HUES64 (cell line): ENCODE measurements around the gene GRB10.

ENCODE experiments used
- H3K27ac ChIP-seq: 2 replicates; pipeline ENCODE4 v1.7.0; 2013; ENCODE audit warnings: low read depth, low read length, inconsistent platforms
- H3K27me3 ChIP-seq: 2 replicates; pipeline ENCODE4 v1.6.1; 2013; ENCODE audit warnings: mild to moderate bottlenecking, low read length; ENCODE audit not compliant: insufficient read depth
- H3K36me3 ChIP-seq: 2 replicates; pipeline ENCODE4 v1.6.1; 2013; ENCODE audit warnings: mild to moderate bottlenecking, low read length; ENCODE audit not compliant: insufficient read depth
- H3K4me1 ChIP-seq: 2 replicates; pipeline ENCODE4 v1.6.1; 2013; ENCODE audit warnings: mild to moderate bottlenecking, low read length, moderate library complexity; ENCODE audit not compliant: insufficient read depth
- H3K4me3 ChIP-seq: 2 replicates; pipeline ENCODE4 v1.5.1; 2013; ENCODE audit warnings: mild to moderate bottlenecking, low read length, moderate library complexity
- H3K9ac ChIP-seq: 2 replicates; pipeline ENCODE4 v1.6.1; 2013; ENCODE audit warnings: mild to moderate bottlenecking, low read depth, low read length
- H3K9me3 ChIP-seq: 2 replicates; pipeline ENCODE4 v1.6.1; 2013; ENCODE audit warnings: low read depth, low read length; ENCODE audit not compliant: insufficient read depth
- WGBS: fragments of 150-250, 120-280 bp; methylation state at CpG from one replicate; pipeline ENCODE4 v1.1.7; 2013; ENCODE audit warnings: missing lambda C conversion rate; 5-methylcytosine and 5-hydroxymethylcytosine counted together

The GRB10 gene

DNA sequence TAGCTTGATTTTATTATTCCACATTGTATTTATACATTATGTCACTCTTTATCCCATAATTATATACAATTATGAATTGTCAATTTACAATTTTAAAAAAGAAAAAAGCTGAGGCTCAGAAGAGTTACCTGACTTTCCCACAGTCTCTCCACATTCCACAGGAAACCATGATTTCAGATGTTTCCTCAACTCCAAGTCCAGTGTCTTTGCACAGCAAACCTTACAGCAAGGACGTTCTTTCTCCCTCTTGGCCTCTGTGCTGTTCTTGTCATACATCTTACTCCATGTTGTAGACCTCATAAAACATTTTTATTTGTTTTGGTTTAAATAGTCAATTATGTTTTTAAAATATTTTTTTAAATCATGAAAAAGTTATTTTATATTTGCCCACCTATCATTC, 34.9 kb upstream of the GRB10 start:
- Histone ChIP-seq H3K4me1 (peaks cover 32% of the 10 kb centered on the region), H3K4me3 (no peak overlapping the region), H3K27ac (no peak overlapping the region), H3K27me3 (no peaks in the 10 kb centered on the region), H3K9ac (no peak overlapping the region), H3K36me3 (no peaks in the 10 kb centered on the region), H3K9me3 (no peaks in the 10 kb centered on the region)
- 93% methylated on average over 1 of the region's 1 CpG for WGBS

DNA sequence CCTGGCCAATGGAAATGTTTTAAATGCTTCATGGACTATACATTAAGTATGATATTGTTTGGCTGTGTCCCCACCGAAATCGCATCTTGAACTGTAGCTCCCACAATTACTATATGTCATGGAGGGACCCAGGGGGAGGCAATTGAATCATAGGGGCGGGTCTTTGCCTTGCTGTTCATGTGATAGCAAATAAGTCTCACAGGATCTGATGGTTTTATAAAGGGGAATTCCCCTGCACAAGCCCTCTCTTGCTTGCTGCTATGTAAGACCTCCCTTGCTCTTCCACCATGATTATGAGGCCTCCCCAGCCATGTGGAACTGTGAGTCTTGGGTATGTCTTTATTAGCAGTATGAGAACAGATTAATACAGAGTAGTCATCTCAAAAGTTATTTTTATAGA, 32.4 kb upstream of the GRB10 start:
- Histone ChIP-seq H3K9ac (no peak overlapping the region), H3K4me3 (no peak overlapping the region)
- WGBS = 91% methylated on average over 3 of the region's 3 CpGs

DNA sequence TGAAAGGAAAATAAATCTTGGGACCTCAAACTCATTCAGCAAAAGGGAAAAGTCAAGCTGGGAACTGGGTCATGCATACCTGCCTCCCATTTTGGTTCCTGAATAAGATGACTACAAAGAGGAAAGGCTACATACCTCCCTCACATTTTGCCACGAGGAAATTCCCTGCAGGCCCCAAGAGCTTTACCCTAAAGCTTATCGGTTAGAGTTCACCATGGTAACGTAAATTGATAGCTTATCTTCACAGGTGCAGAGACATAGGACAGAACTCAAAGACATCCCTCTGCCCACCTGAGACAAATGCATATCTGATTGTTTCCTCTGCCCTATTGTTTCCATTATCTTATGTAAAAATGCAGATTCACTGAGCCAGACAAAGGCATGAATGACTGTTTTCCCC, 31.5 kb upstream of the GRB10 start:
- H3K27me3 ChIP-seq = no peaks in the 10 kb centered on the region
- H3K9ac ChIP-seq = no peak overlapping the region
- peaks cover 28% of the 10 kb centered on the region for H3K4me1 ChIP-seq
- H3K27ac ChIP-seq = no peak overlapping the region
- no peaks in the 10 kb centered on the region for H3K36me3 ChIP-seq
- H3K4me3 ChIP-seq = no peak overlapping the region
- H3K9me3 ChIP-seq = no peaks in the 10 kb centered on the region
- WGBS = 44% methylated on average over 3 of the region's 3 CpGs

More for the DNA sequence above, 32.4 kb upstream of the GRB10 start:
- Histone ChIP-seq H3K36me3 (no peaks in the 10 kb centered on the region), H3K27ac (no peak overlapping the region), H3K27me3 (no peaks in the 10 kb centered on the region), H3K9me3 (no peaks in the 10 kb centered on the region), H3K4me1 (peaks cover 28% of the 10 kb centered on the region)

DNA sequence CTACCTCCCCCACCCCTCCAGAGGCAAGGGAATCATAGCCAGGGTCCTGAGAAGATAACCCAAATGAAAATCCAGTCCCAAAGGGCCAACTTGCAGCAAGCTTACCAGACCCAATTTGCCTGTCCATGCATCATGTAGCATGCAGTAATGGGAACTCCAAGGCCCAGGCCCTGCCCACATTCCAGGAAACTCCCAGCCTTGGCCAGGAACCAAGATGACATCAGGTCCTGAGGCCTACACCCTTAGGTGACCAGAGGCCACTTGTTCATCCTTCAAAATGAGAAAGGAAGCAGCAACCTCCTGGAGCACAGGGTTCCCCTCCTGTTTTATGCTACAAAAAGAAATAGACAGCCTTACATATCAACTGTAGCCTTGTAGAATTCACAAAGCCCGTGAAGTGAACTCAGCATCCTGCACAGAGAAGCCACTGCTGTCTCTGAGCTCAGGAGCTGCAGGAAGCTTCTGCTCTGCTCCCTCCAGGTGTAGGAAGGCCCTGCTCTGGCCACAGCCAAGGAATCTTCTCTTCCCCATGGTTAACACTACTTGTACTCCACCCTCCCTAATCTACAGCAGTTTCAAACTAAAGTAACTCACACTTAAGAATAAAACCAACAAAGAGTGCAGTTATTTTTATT, 30.3 kb upstream of the GRB10 start:
- WGBS = 85% methylated on average over 1 of the region's 1 CpG
- H3K4me1 ChIP-seq = peaks cover 28% of the 10 kb centered on the region
- no peaks in the 10 kb centered on the region for H3K9me3 ChIP-seq
- H3K27ac ChIP-seq = no peak overlapping the region
- no peaks in the 10 kb centered on the region for H3K36me3 ChIP-seq
- no peaks in the 10 kb centered on the region for H3K27me3 ChIP-seq
- no peak overlapping the region for H3K4me3 ChIP-seq
- H3K9ac ChIP-seq = no peak overlapping the region

DNA sequence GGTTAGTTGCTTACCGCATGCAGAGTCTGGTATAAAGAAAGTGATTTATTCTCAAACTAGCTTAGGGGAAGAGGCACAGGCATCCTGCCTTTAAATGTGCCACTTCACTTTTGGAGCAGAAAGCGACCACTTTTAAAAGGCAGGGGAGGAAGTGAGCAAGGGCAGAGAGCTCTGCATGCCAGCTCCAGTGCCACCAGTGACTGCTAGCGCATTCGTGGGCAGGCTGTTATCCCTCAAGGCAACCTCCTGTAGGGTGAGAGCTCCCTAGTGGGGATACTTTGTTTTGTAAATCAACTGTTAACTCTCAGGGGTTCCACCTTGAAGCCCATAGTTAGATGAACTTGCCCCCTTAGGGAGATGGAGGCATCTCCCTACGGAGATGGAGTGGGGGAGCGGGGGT, 29.4 kb upstream of the GRB10 start:
- H3K4me3 ChIP-seq = no peak overlapping the region
- H3K27ac ChIP-seq = no peak overlapping the region
- H3K4me1 ChIP-seq = peaks cover 28% of the 10 kb centered on the region
- H3K9me3 ChIP-seq = no peaks in the 10 kb centered on the region
- H3K9ac ChIP-seq = no peak overlapping the region
- no peaks in the 10 kb centered on the region for H3K36me3 ChIP-seq
- WGBS = 32% methylated on average over 6 of the region's 6 CpGs
- no peaks in the 10 kb centered on the region for H3K27me3 ChIP-seq

DNA sequence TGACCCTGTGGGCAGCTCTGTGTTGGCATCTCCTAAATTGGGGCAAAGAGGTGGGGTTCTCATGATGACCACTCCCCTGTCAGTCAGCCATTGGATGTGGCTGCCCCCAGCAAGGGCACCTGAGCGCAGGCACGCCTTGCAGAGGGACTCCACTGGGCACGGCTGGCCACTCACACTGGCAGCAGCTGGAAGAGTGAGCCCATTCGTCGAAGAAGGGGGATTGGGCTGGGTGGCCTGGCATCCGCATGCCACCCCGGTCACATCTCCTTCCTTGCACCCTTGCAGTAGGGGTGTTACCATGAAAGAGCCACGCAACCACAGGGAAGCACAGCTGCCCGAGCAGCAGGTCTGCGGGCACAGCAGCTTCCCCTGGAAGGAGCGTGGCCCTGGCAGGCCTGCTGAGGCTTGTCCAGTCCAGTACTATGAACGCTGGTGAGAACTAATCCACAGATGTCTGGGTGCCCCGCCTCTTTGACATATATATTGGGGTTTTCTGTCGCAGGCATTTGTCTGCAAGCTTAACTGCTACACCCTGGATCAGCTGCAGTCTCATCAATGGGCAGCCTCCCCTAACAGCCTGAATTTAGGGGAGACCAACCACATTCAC, 25.7 kb upstream of the GRB10 start:
- Histone ChIP-seq H3K27ac (no peak overlapping the region), H3K9ac (no peak overlapping the region), H3K36me3 (no peaks in the 10 kb centered on the region), H3K4me3 (no peak overlapping the region), H3K4me1 (peaks cover 21% of the 10 kb centered on the region), H3K9me3 (no peaks in the 10 kb centered on the region), H3K27me3 (no peaks in the 10 kb centered on the region)
- 85% methylated on average over 14 of the region's 14 CpGs for WGBS

DNA sequence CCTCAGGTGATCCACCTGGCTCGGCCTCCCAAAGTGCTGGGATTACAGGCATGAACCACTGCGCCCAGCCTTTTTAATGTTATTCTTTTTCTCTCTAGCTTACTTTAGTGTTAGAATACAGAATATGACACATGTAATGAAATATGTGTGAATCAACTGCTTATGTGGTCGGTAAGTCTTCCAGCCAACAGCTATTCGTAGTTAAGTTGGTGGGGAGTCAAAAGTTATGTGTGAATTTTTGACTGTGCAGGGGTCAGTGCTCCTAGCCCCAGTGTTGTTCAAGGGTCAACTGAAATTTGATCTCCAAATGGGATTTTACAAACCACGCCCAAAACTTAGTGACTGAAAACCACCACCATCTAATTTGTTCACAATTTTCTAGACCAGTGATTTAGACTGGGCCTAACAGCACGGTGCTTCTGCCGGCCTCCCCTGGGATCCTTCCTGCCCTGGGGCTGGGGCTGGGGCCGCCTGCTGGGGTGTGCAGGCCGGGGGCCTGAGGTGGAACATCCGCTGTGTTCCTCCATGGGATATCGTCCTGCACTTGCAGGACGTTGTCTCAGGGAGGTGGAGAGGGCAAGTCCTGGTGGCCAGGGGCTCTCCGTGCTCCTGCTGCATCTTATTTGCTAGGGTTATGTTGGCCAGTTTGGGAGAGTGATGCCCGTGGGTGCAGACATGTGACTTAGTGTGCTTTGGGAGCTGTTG, 24.5 kb upstream of the GRB10 start:
- H3K4me3 ChIP-seq = no peak overlapping the region
- peaks cover 13% of the 10 kb centered on the region for H3K4me1 ChIP-seq
- no peak overlapping the region for H3K27ac ChIP-seq
- no peaks in the 10 kb centered on the region for H3K27me3 ChIP-seq
- 92% methylated on average over 14 of the region's 14 CpGs for WGBS
- H3K9me3 ChIP-seq = no peaks in the 10 kb centered on the region
- no peak overlapping the region for H3K9ac ChIP-seq
- H3K36me3 ChIP-seq = no peaks in the 10 kb centered on the region

DNA sequence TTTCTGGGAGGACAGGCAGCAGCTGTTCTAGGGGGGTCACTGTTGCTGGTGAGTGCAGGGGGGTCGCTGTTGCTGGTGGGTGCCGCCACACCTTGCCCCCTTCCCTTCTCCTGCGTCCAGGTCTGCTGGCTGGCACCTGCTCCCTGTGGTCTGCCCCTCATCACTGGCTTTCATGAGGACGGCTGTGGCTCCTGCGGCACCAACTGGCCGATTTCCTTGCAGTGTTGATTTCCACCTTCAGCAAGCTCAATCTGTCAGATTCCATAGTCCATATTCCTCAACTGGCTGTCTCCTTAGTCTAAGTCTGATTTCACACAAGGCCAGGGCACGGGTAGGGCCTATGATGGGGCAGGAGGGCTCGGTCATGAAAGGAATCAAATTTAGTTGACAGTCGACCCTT, 23.4 kb upstream of the GRB10 start:
- H3K27ac ChIP-seq = no peak overlapping the region
- no peaks in the 10 kb centered on the region for H3K36me3 ChIP-seq
- no peaks in the 10 kb centered on the region for H3K27me3 ChIP-seq
- H3K4me3 ChIP-seq = no peak overlapping the region
- no peaks in the 10 kb centered on the region for H3K9me3 ChIP-seq
- peaks cover 5% of the 10 kb centered on the region; the same call in 1 of the 2 replicates for H3K4me1 ChIP-seq
- no peak overlapping the region for H3K9ac ChIP-seq
- 67% methylated on average over 9 of the region's 9 CpGs for WGBS

DNA sequence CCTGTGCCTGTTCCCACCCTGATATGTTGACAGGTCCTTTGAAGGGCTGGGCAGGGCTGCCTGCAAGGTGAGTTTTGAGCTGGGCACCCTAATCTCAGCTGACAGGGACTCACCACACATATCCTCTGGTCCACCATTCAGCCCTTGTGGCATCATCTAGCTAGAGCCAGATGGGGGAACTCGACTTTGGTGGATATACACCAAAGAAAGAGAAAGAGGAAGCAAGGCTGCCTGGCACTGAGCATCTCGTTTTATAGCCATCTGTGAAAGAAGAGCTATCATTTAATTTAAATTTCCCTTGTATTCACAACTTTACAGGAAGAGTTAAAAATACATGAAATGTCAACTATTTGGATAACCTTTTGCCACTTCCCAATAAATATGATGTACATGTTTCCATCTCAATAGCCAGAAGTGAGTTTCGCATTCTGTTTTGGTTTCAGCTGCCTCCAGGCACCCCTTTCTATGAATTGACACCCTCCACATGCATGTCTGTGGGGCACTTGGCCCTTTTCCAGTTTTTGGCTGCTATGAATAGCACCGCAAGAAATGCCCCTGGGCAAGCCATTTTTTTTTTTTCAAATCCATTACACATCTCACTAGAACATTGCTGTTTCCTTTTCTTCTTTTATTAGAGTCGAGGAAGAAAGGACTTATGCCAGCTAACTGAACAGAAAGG, 22.9 kb upstream of the GRB10 start:
- Histone ChIP-seq H3K9me3 (no peaks in the 10 kb centered on the region), H3K4me1 (peaks cover 5% of the 10 kb centered on the region; the same call in 1 of the 2 replicates), H3K27me3 (no peaks in the 10 kb centered on the region), H3K36me3 (no peaks in the 10 kb centered on the region), H3K4me3 (no peak overlapping the region), H3K9ac (no peak overlapping the region), H3K27ac (no peak overlapping the region)
- 84% methylated on average over 4 of the region's 5 CpGs for WGBS

DNA sequence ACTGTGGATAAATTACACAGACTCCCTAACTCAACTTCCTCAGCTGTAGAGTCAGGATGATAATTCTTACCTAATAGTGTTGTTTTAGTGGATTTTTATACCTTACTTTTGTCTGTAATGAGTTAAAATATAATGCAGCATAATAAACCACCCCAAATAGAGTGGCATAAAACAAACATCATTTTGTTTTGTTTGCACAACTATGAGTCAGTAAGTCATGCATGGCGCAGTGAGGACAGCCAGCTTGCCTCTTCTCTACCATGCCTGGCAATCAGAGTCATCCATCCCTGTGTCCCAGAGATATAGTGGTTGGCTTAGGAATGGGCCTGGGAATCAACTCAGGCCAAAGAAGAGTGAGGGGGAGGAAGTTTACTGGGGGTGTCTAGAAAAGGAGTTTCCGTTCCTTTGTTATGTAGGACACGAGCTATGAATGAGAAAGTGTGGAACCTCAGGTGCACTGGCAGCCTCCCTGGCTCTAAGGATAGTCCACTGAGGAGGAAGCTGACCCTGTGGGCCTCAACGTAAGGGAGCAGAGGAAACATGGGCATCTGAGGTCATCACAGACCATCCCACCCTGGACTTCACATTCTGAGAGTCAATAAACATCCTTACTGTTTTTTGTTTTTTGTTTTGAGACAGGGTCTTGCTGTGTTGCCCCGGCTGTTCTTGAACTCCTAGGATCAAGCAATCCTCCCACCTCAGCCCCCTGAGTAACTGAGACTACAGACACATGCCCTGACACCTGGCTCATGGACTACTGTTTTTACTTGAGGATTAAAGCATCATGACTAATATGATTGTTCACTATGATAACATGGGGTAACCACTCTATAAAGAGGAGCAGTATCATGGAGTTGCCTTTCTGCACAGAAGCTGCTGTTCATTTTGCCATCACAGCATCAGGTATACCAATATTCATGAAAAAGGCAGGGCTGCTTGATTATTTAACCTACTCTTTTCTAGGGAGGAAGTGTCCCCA, 21.0 kb upstream of the GRB10 start:
- WGBS = 84% methylated on average over 5 of the region's 5 CpGs
- Histone ChIP-seq H3K4me3 (no peak overlapping the region), H3K9ac (no peak overlapping the region), H3K27me3 (no peaks in the 10 kb centered on the region), H3K9me3 (peaks cover 1% of the 10 kb centered on the region; the same call in 1 of the 2 replicates), H3K4me1 (peaks cover 5% of the 10 kb centered on the region; the same call in 1 of the 2 replicates), H3K27ac (no peak overlapping the region), H3K36me3 (no peaks in the 10 kb centered on the region)
